Fibroblast of villous mesenchyme (primary cell): ENCODE measurements around the gene PKD2L2. TPM values are rescaled to one million over a fixed set of nuclear protein-coding genes. Genes with fewer than 3 reads are reported as not detected.
A peak's percentile ranks its signal among the peaks of the same experiment; 100 is the strongest.
"Not testable (repeated sequence)": the region's sequence is repeated elsewhere in the genome, so short reads cannot be mapped to it uniquely, and the experiment has no call there.

ENCODE experiments used
- DNase-seq: peaks from one replicate; pipeline ENCODE4 v3.0.0-alpha.2; 2010; ENCODE audit warnings: low read depth
- H3K4me3 ChIP-seq: 2 replicates; pipeline ENCODE4 v1.5.1; 2011; ENCODE audit warnings: low read depth, mild to moderate bottlenecking, low read length
- CTCF ChIP-seq: IDR thresholded peaks from 2 replicates; pipeline ENCODE4 v1.5.1; 2012; ENCODE audit warnings: low read depth, mild to moderate bottlenecking, low read length; ENCODE audit not compliant: insufficient read depth
- total RNA-seq: library from RNA; depleted of rRNA; stranded (reverse); fragments of >200 nt; gene quantifications from 2 replicates; pipeline ENCODE4 v1.2.3, GENCODE V29; 2012

Gene PKD2L2
- not detected in 2 replicates for total RNA-seq

- peak within 1 kb of the TSS; percentile 83 for H3K4me3 ChIP-seq
- TF ChIP-seq CTCF = no peak
- DNase-seq = peak; percentile 90
Observed at GRCh38 chr5:137888863-137889759, at the start of gene PKD2L2. TSS of gene PKD2L2 (plus strand) at chr5:137889457. CDS start at chr5:137889492, 35 bp downstream.

GRCh38 chr5:137842296-137842695, 47.0 kb upstream of the PKD2L2 start:
- no peak overlapping the region for H3K4me3 ChIP-seq
- DNase-seq = no peak
- no peak for TF ChIP-seq CTCF

- no peak for TF ChIP-seq CTCF
Observed at GRCh38 chr5:137843676-137844299, 45.5 kb upstream of the PKD2L2 start.

GRCh38 chr5:137845472-137845871, 43.8 kb upstream of the PKD2L2 start:
- TF ChIP-seq CTCF = no peak
- DNase-seq = no peak
- H3K4me3 ChIP-seq = no peak overlapping the region

More at GRCh38 chr5:137843676-137844299, 45.5 kb upstream of the PKD2L2 start:
- H3K4me3 ChIP-seq = no peak overlapping the region
- peak; percentile 16 for DNase-seq

GRCh38 chr5:137847687-137848086, 41.6 kb upstream of the PKD2L2 start:
- H3K4me3 ChIP-seq = no peak overlapping the region
- no peak for TF ChIP-seq CTCF
- no peak for DNase-seq

- DNase-seq, H3K4me3 ChIP-seq: not testable (repeated sequence)
Observed at GRCh38 chr5:137853165-137853564, 36.1 kb upstream of the PKD2L2 start.

GRCh38 chr5:137856201-137856600, 33.1 kb upstream of the PKD2L2 start:
- no peak for TF ChIP-seq CTCF
- H3K4me3 ChIP-seq = no peak overlapping the region
- no peak for DNase-seq
